SU-DHL-6 (cell line): ENCODE results near the gene AACS.

ENCODE experiments used
- H2AFZ ChIP-seq: fragments of 200-600 bp; sonication (generic); 2 replicates; pipeline ENCODE4 v1.6.1; 2014; ENCODE audit warnings: low read depth, mild to moderate bottlenecking, moderate library complexity, mixed read lengths, antibody characterized with exemption, low read length; ENCODE audit not compliant: severe bottlenecking
- H3F3A ChIP-seq: fragments of 200-600 bp; shearing (Covaris generic); 2 replicates; pipeline ENCODE4 v1.6.0; 2016; ENCODE audit warnings: antibody characterized with exemption, mild to moderate bottlenecking; ENCODE audit not compliant: insufficient read depth
- H3K27ac ChIP-seq: fragments of 200-600 bp; sonication (generic); 2 replicates; pipeline ENCODE4 v1.5.1; 2016; ENCODE audit warnings: low read depth, mild to moderate bottlenecking, low read length, moderate library complexity, mixed read lengths
- H3K27me3 ChIP-seq: fragments of 200-600 bp; sonication (generic), shearing (Covaris generic); 2 replicates; pipeline ENCODE4 v1.6.0; 2014; ENCODE audit warnings: mild to moderate bottlenecking, low read length
- H3K36me3 ChIP-seq: fragments of 200-600 bp; sonication (generic); 2 replicates; pipeline ENCODE4 v1.6.1; 2014; ENCODE audit warnings: mild to moderate bottlenecking, low read length, mixed read lengths
- H3K4me2 ChIP-seq: fragments of 300-600, 200-600 bp; shearing (Covaris generic), sonication (generic); 2 replicates; pipeline ENCODE4 v1.6.0; 2014; ENCODE audit warnings: low read length, low read depth, mild to moderate bottlenecking; ENCODE audit not compliant: poor library complexity, severe bottlenecking
- H3K4me3 ChIP-seq: fragments of 200-600 bp; sonication (generic); 2 replicates; pipeline ENCODE4 v1.5.1; 2014; ENCODE audit warnings: antibody characterized with exemption, low read length, mild to moderate bottlenecking, mixed read lengths; ENCODE audit not compliant: insufficient read depth, poor library complexity, severe bottlenecking
- H3K79me2 ChIP-seq: fragments of 200-600 bp; sonication (generic); 2 replicates; pipeline ENCODE4 v1.6.1; 2014; ENCODE audit warnings: mild to moderate bottlenecking, low read length, moderate library complexity; ENCODE audit not compliant: insufficient read depth
- H3K9ac ChIP-seq: fragments of 200-600 bp; sonication (generic); 2 replicates; pipeline ENCODE4 v1.7.0; 2014; ENCODE audit warnings: mild to moderate bottlenecking, low read length
- H3K9me2 ChIP-seq: fragments of 200-600 bp; sonication (generic); replicated peaks from 2 replicates; pipeline ENCODE4 v1.6.1; 2014; ENCODE audit warnings: low read length; ENCODE audit not compliant: insufficient read depth
- H3K9me3 ChIP-seq: fragments of 200-600 bp; sonication (generic); 2 replicates; pipeline ENCODE4 v1.6.1; 2014; ENCODE audit warnings: low read length, mixed read lengths; ENCODE audit not compliant: insufficient read depth
- H4K20me1 ChIP-seq: fragments of 200-600 bp; sonication (generic); 2 replicates; pipeline ENCODE4 v1.6.1; 2014; ENCODE audit warnings: low read depth, mild to moderate bottlenecking, antibody characterized with exemption, low read length, moderate library complexity, mixed read lengths
- EZH2phosphoT487 ChIP-seq: fragments of 200-600 bp; sonication (generic), shearing (Covaris generic); conservative IDR thresholded peaks from 2 replicates; pipeline ENCODE4 v1.6.1; 2018; ENCODE audit warnings: mild to moderate bottlenecking, antibody characterized with exemption, low read length, moderate library complexity, mixed read lengths
- TF ChIP-seq, protein P1 (sequence below): fragments of 200-600 bp; sonication (generic); IDR thresholded peaks from one replicate; pipeline ENCODE4 v1.5.1; 2017; ENCODE audit warnings: antibody characterized with exemption, mild to moderate bottlenecking, low read length, moderate library complexity; ENCODE audit not compliant: insufficient read depth, poor library complexity, severe bottlenecking

The AACS gene

DNA sequence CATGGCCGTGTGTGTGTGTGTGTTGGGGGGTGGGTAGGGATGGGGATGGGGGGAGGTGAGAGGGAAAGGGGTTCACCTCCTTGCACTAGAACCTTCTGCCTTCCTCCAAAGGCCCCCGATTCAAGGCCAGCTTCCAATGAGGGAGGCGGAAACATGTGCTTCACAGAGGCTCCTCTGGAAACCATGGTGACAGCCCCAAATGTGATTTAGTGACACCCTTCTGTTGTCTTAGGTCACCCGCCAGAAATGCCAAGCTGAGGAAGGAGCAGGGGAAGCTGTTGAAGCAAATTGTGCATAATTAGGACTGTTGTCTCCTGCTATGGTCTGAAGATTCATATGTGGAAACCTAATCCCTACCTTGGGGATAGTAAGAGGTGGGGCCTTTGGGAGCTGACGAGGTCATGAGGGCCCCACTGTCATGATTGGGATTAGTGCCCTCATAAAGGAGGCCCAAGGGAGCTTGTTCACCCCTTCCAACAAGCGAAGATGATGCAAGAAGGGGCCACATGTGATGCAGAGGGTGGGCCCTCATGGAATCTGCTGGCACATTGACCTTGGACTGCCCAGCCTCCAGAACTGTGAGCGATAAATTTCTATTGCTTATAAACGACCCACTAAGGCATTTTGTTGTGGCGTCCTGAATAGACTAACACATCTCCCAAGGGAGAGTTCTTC, 95.2 kb downstream of the AACS start:
- Histone ChIP-seq H3K9me3 (no peaks in the 10 kb centered on the region), H4K20me1 (no peaks in the 10 kb centered on the region), H2AFZ (no peak overlapping the region), H3K9me2 (no peaks in the 10 kb centered on the region), H3K4me2 (no peak overlapping the region), H3K9ac (no peak overlapping the region), H3F3A (no peaks in the 10 kb centered on the region), H3K27ac (no peak overlapping the region), H3K27me3 (no peaks in the 10 kb centered on the region), H3K79me2 (no peaks in the 10 kb centered on the region), H3K4me3 (no peak overlapping the region), H3K36me3 (no peaks in the 10 kb centered on the region)
- TF ChIP-seq, protein P1, sequence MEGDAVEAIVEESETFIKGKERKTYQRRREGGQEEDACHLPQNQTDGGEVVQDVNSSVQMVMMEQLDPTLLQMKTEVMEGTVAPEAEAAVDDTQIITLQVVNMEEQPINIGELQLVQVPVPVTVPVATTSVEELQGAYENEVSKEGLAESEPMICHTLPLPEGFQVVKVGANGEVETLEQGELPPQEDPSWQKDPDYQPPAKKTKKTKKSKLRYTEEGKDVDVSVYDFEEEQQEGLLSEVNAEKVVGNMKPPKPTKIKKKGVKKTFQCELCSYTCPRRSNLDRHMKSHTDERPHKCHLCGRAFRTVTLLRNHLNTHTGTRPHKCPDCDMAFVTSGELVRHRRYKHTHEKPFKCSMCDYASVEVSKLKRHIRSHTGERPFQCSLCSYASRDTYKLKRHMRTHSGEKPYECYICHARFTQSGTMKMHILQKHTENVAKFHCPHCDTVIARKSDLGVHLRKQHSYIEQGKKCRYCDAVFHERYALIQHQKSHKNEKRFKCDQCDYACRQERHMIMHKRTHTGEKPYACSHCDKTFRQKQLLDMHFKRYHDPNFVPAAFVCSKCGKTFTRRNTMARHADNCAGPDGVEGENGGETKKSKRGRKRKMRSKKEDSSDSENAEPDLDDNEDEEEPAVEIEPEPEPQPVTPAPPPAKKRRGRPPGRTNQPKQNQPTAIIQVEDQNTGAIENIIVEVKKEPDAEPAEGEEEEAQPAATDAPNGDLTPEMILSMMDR: no peak
- no peak for TF ChIP-seq EZH2phosphoT487

DNA sequence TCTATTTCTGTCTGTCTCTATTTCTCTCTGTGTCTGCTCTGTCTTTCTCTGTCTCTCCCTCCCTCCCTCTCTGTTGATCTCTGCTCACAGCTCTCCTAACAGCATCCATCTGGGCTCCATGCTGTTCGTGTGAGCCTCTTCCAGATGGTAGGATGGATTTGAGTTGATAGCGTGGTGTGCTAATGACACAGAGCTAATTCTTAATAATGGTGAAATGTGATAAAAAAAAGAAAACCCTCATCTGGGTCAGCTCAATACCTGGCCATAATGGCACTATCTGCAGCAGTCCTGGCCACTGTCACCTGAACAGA, 96.4 kb downstream of the AACS start:
- peak overlapping the region; percentile 55 for H2AFZ ChIP-seq
- H3K79me2 ChIP-seq: no peaks in the 10 kb centered on the region
- peak overlapping the region; percentile 25; the same call in 1 of the 2 replicates for H3K9ac ChIP-seq
- no peak overlapping the region for H3K4me3 ChIP-seq
- H3K9me2 ChIP-seq: no peaks in the 10 kb centered on the region
- no peaks in the 10 kb centered on the region for H3K36me3 ChIP-seq
- no peaks in the 10 kb centered on the region for H3F3A ChIP-seq
- no peak overlapping the region for H3K27ac ChIP-seq
- TF ChIP-seq EZH2phosphoT487: no peak
- TF ChIP-seq, protein P1: no peak
- no peaks in the 10 kb centered on the region for H3K9me3 ChIP-seq
- H3K4me2 ChIP-seq: peak overlapping the region; percentile 37
- no peaks in the 10 kb centered on the region for H4K20me1 ChIP-seq
- no peaks in the 10 kb centered on the region for H3K27me3 ChIP-seq

DNA sequence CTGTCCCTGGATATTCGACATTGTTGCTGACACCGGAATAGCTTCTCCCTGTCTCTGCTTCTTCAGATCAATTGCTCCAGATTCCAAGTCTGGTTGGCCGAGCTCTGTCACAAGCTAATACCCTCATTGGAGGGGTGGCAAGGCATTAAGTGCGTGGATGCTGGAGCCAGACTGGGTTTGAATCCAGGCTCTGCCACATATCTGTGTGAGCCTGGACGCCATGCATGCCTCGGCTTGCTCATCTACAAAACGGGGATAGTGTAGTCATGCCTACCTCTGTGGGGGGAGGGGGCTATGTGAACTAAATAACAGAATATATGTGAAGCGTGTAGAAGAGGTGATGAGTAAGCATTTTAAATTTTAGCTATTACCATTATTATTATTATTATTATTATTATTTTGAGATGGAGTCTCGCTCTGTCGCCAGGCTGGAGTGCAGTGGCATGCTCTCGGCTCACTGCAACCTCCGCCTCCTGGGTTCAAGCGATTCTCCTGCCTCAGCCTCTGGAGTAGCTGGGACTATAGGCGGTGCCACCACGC, 97.3 kb downstream of the AACS start:
- Histone ChIP-seq H4K20me1 (no peaks in the 10 kb centered on the region), H2AFZ (no peak overlapping the region), H3K27me3 (no peaks in the 10 kb centered on the region), H3F3A (no peaks in the 10 kb centered on the region), H3K9me2 (no peaks in the 10 kb centered on the region), H3K4me2 (no peak overlapping the region), H3K36me3 (no peaks in the 10 kb centered on the region), H3K27ac (no peak overlapping the region), H3K9me3 (no peaks in the 10 kb centered on the region), H3K9ac (no peak overlapping the region), H3K4me3 (no peak overlapping the region), H3K79me2 (no peaks in the 10 kb centered on the region)
- TF ChIP-seq, protein P1: no peak
